Measurements from ENCODE around the gene ST3GAL4.

Gene ST3GAL4

GRCh38 chr11:126430581-126431335, 75.3 kb downstream of the ST3GAL4 start:
- DNase-seq, result no peak

GRCh38 chr11:126431401-126432064, 76.0 kb downstream of the ST3GAL4 start:
- no peak for DNase-seq

- no peak for DNase-seq
Measured at GRCh38 chr11:126432065-126432461, 76.6 kb downstream of the ST3GAL4 start.

- DNase-seq, result no peak
Measured at GRCh38 chr11:126432525-126432924, 77.0 kb downstream of the ST3GAL4 start.

- DNase-seq, result no peak
Measured at GRCh38 chr11:126433244-126433846, 77.9 kb downstream of the ST3GAL4 start.

GRCh38 chr11:126433989-126434949, 78.8 kb downstream of the ST3GAL4 start:
- no peak for DNase-seq

GRCh38 chr11:126434950-126435335, 79.5 kb downstream of the ST3GAL4 start:
- no peak for DNase-seq

GRCh38 chr11:126436209-126436755, 80.8 kb downstream of the ST3GAL4 start:
- no peak for DNase-seq

- DNase-seq, result no peak
Measured at GRCh38 chr11:126437731-126438130, 82.2 kb downstream of the ST3GAL4 start.

- DNase-seq, result no peak
Measured at GRCh38 chr11:126438272-126438671, 82.8 kb downstream of the ST3GAL4 start.

- DNase-seq, result no peak
Measured at GRCh38 chr11:126438691-126439090, 83.2 kb downstream of the ST3GAL4 start.

GRCh38 chr11:126440276-126440675, 84.8 kb downstream of the ST3GAL4 start:
- no peak for DNase-seq

- DNase-seq, result peak; percentile 58
Measured at GRCh38 chr11:126440792-126441514, 85.5 kb downstream of the ST3GAL4 start.

- peak; percentile 22 for DNase-seq
Measured at GRCh38 chr11:126443120-126443519, 87.6 kb downstream of the ST3GAL4 start.

- DNase-seq, result no peak
Measured at GRCh38 chr11:126444072-126444471, 88.6 kb downstream of the ST3GAL4 start.

GRCh38 chr11:126446581-126446980, 91.1 kb downstream of the ST3GAL4 start:
- DNase-seq, result no peak

- DNase-seq, result no peak
Measured at GRCh38 chr11:126450198-126450597, 94.7 kb downstream of the ST3GAL4 start.

- no peak for DNase-seq
Measured at GRCh38 chr11:126450806-126451205, 95.3 kb downstream of the ST3GAL4 start.

- DNase-seq, result no peak
Measured at GRCh38 chr11:126451211-126451802, 95.8 kb downstream of the ST3GAL4 start.

- no peak for DNase-seq
Measured at GRCh38 chr11:126452241-126453101, 97.0 kb downstream of the ST3GAL4 start.
